GM21619 (cell line): ENCODE data around the gene RIC3.

Source experiments
- ATAC-seq: cut with Tn5 transposase; IDR thresholded peaks from one replicate; pipeline ENCODE4 v1.9.1; 2021; ENCODE audit not compliant: unreplicated experiment

The RIC3 gene

GRCh38 chr11:8105666-8106065, 63.2 kb downstream of the RIC3 start:
- no peak for ATAC-seq

DNA sequence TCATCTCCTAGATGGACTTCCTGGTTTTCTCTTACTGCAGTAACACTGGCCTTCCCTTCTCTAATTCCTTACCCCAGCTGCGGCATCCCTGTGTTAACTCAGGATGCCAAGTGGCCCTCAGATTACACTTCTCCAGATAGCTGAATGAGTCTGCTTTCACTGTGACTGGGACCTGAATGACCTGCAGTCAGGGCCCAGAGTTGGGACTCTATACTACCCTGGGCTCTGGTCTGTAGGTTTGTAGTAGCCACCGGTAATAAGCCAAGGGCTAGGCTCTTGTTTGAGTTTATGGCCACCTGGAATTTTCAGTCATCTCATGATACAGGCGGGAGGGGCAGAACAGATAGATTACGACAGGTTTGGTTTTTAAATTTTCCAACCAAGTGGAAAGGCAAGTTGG, 63.7 kb downstream of the RIC3 start:
- no peak for ATAC-seq

DNA sequence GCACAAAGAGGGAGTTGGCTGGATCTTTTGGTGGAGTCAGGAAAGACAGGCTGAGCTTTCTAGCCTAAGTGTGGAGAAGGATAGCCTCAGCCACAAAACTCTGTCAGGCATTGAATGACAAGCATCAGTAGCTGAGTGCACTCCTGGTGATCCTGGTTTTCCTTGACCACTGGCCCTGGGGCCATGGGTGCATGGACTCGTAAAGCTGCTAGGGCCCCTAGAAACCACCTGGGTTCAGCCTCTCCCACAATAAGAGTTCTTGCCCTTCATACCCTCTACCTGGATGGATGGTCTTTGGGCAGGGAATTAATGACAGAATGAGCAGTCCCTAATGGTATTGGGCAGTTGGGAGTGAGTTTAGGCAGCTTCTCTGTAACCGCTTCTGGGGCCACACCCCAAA, 64.9 kb downstream of the RIC3 start:
- no peak for ATAC-seq

GRCh38 chr11:8102965-8103364, 65.9 kb downstream of the RIC3 start:
- no peak for ATAC-seq

DNA sequence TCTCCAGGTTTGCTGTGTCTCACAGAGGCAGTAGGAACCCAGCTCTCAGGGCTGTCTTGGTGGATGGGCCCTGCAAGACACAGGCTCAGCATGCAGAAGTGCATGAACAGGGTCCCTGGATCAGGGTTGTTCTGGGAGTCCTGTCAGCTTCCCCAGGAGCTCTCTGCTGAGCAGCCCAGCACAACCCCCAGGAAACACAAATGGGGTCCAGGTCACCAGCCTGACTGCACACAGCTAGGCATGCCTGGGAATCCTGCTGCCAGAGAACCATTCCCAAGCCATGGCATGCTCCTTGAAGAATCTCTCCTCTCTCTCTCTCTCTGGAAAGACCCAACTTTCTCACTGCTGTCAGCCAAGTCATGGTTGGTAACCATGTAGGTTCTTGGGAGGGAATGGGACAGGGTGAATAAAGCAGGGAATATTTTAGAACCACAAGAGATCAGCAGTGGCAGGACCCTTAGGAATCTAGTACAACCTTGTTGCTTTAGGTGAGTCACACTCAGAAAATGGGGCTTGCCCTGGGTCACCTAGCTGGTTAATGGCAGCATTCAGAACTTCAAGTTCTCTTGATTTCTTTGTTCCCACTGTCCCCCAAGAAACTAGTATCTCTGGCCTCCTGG, 66.4 kb downstream of the RIC3 start:
- ATAC-seq = no peak

DNA sequence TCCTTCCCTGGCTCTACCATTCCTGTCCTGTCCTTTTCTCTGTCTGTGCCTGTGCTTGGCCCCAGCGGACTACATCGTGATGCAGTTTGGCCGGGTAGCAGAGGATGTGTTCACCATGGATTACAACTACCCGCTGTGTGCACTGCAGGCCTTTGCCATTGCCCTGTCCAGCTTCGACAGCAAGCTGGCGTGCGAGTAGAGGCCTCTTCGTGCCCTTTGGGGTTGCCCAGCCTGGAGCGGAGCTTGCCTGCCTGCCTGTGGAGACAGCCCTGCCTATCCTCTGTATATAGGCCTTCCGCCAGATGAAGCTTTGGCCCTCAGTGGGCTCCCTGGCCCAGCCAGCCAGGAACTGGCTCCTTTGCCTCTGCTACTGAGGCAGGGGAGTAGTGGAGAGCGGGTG, 67.4 kb downstream of the RIC3 start:
- no peak for ATAC-seq

GRCh38 chr11:8100605-8101004, 68.2 kb downstream of the RIC3 start:
- ATAC-seq = no peak

DNA sequence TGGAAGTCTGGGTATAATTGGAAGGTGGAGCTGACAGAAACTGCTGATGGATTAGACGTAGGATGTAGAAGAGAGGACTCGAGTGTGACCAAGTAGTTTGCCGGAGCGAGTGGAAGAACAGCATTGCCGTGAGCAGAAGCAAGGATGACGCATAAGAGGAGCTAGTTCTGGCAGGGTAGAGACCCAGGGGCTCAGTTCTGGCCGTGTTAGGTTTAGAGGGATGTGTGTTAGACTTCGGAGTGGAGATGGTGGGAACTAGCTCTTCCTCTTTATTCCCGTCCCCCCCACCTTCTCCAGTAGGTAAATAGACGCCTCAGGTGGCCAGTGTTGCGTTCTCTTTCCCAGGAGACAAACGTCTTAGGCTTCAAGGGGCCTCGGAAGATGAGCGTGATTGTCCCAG, 68.7 kb downstream of the RIC3 start:
- no peak for ATAC-seq

DNA sequence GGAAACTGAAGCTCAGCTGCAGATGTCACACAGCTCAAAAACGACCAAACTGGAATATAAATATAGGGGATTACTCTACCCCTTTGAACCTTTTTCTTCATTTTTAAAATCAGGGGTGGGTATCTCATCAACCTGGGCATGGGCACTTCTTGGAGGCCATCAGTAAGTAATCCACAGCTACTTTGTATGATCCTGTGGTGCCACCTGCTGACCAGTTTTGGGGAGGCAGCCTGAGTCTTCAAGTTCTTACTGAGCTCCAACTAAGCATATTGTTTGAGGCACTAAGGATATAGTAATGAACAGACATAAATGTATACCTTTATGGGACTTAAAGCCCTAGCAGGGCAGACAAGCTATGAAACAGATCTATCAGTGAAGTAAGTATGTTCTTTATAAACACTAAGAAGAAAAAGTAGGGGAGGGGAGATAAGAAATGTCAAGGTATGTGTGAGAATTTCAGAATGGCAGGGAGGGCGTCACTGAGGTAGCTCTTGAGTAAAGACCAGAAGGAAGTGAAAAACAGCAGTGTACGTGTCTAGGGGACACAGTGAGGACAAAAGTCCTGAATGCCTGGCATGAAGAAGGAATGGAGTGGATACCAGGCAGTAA, 69.4 kb downstream of the RIC3 start:
- ATAC-seq = peak; percentile 72

GRCh38 chr11:8098879-8099278, 69.9 kb downstream of the RIC3 start:
- no peak for ATAC-seq

- ATAC-seq = no peak
Observed at GRCh38 chr11:8098361-8098760, 70.5 kb downstream of the RIC3 start.

- no peak for ATAC-seq
Observed at GRCh38 chr11:8097926-8098325, 70.9 kb downstream of the RIC3 start.

DNA sequence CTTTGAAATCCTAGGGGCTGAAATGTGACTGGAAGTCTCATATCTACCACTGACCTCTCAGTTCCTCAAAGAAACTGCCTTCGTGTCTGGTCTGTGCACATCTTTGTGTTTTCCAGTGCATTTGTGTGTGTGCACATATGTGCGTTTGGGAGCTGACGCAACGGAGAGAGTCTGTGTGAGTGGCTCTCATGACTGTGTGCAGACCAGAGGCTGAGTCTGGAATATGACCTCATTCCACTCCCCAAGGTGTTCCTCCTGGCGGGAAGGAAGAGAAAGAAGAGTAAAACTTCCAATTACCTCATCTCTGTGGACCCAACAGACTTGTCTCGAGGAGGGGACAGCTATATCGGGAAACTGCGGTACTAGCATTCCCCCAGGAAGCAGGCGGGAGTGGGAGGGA, 71.4 kb downstream of the RIC3 start:
- ATAC-seq = no peak

GRCh38 chr11:8097062-8097461, 71.8 kb downstream of the RIC3 start:
- ATAC-seq = no peak

GRCh38 chr11:8096575-8096974, 72.2 kb downstream of the RIC3 start:
- ATAC-seq = no peak

- ATAC-seq = no peak
Observed at GRCh38 chr11:8095806-8096522, 72.9 kb downstream of the RIC3 start.

- ATAC-seq = no peak
Observed at GRCh38 chr11:8095371-8095770, 73.5 kb downstream of the RIC3 start.

DNA sequence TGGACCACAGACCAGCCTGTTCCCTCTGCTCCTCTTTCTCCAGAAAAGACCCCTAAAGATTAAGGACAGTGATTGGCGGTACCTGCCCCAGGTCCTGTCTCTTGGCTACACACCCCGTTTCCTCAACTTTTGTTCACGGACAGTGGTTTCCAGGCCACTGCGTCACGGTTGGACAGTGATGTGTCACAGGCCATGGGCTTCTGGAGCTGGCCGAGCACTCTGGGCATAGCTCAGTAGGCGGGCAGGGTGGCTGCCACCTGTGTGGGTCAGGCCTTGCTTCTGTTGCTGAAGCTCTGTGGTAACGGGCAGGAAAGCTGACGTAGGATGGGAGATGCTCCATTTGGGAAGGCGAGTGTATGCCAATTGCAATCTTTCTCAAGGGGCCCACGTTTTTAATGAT, 74.2 kb downstream of the RIC3 start:
- no peak for ATAC-seq

DNA sequence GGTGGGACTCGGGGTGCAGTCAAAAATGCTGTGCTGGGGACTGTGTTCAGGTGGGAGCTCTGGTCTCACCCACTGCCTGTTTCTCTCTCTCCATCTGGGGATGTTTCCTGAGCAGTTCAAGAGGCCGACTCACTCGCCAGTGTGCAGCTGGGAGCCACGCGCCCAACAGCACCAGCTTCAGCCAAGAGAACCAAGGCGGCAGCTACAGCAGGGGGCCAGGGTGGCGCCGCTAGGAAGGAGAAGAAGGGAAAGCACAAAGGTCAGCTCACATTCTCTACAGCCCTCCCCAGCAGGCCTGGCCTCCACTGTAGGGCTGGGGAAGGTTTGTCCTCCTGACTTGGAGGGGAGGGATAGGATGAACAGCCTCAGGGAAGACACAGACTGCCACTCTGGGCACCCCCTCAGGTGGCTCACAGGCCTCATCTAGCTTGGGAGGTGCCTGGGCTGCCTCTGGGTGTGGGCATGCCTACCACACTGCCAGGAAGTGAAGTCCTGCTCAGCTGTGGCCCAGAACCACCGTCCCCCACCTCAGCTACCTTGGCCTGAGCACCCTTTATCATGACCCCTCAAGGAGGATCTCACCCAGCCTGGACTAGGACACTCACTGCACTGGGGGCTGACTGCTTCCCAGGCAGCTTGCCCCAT, 74.8 kb downstream of the RIC3 start:
- ATAC-seq = no peak

GRCh38 chr11:8092587-8093424, 76.0 kb downstream of the RIC3 start:
- no peak for ATAC-seq

DNA sequence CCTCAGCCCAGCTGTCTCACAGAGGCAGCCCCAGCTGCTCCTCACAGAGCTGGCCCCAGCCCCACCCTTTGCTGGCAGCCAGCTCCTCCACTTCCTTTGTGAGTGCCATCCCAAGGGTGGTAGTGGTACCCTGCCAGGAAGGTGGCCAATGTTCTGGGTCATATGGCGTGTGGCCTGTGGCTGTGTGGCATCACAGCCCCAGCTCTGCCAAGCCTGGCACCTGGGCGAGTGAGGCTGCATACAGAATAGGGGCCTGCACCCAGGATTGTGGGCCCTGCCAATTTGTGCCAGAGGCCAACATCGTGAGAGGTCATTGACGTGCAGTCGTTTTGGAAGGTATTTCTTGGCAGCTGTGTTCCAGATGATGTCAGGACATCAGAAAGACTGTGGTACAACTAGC, 77.1 kb downstream of the RIC3 start:
- ATAC-seq = no peak
